Sigmoid colon (tissue), 3 donors: ENCODE measurements around the gene STOML1.
"Not testable (repeated sequence)": the region's sequence is repeated elsewhere in the genome, so short reads cannot be mapped to it uniquely, and the experiment has no call there.

Source experiments
- CTCF ChIP-seq, 4 experiments: fragments of 450-650 bp in 3 of 4; fragments of 200-600 bp in 1 of 4; IDR thresholded peaks; one replicate each; pipeline ENCODE4 v1.5.1; 2016 to 2019; ENCODE audit warnings: antibody characterized with exemption in 4 of 4, mild to moderate bottlenecking in 3 of 4, moderate library complexity in 2 of 4
- POLR2A ChIP-seq, 2 donors: fragments of 450-650 bp; IDR thresholded peaks; one replicate each; pipeline ENCODE4 v1.6.1; 2016; ENCODE audit warnings: antibody characterized with exemption in 2 of 2, mild to moderate bottlenecking in 2 of 2, moderate library complexity in 2 of 2

DNA sequence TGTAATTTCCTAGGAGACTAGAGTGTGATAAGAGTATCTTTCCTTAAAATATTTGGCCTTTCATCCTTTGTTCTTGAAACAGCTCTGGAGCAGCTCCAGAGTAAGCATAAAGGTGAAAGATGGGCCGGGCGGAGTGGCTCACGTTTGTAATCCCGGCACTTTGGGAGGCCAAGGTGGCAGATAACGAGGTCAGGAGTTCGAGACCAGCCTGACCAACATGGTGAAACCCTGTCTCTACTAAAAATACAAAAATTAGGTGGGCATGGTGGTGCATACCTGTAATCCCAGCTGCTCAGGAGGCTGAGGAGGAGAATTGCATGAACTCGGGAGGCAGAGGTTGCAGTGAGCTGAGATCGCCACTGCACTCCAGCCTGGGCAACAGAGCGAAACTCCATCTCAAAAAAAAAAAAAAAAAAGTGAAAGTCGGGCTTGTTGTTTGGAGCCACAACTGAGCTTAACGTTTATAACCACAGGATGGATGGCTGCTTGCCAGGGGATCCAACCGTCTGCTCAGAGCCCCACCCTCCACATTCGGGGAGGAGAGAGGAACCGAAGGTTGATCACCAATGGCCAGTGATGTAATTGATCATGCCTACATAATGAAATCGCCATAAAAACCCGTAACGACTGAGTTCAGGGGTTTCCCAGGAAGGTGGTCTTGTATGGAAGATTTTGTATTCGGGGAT is 16.5 kb downstream of the STOML1 start:
- TF ChIP-seq CTCF, POLR2A (IDR thresholded peaks at IDR 0.05): not testable (repeated sequence)
